Loucy (cell line): ENCODE results near the gene PPP2R3B.
"Not testable (repeated sequence)": the region's sequence is repeated elsewhere in the genome, so short reads cannot be mapped to it uniquely, and the experiment has no call there.

Experiments used
- H2AFZ ChIP-seq: fragments of 200-600 bp; sonication (generic); 2 replicates; pipeline ENCODE4 v1.6.0; 2016; ENCODE audit warnings: antibody characterized with exemption, mild to moderate bottlenecking, low read length, moderate library complexity
- H3F3A ChIP-seq: fragments of 200-600 bp; 2 replicates; pipeline ENCODE4 v1.6.0; 2016; ENCODE audit warnings: antibody characterized with exemption, low read depth, mild to moderate bottlenecking
- H3K27me3 ChIP-seq: fragments of 200-600 bp; sonication (generic); 2 replicates; pipeline ENCODE4 v1.6.1; 2014; ENCODE audit warnings: low read length, mild to moderate bottlenecking; ENCODE audit not compliant: insufficient read depth, poor library complexity, severe bottlenecking
- H3K36me3 ChIP-seq: fragments of 200-600 bp; sonication (generic); 2 replicates; pipeline ENCODE4 v1.6.1; 2016; ENCODE audit warnings: low read length; ENCODE audit not compliant: insufficient read depth
- H3K4me1 ChIP-seq: fragments of 200-600 bp; sonication (generic); 2 replicates; pipeline ENCODE4 v1.5.1; 2014; ENCODE audit warnings: low read length, mild to moderate bottlenecking; ENCODE audit not compliant: insufficient read depth, poor library complexity, severe bottlenecking
- H3K4me2 ChIP-seq: fragments of 200-600 bp; sonication (generic); 2 replicates; pipeline ENCODE4 v1.6.0; 2014; ENCODE audit warnings: antibody characterized with exemption, low read length, low read depth, mild to moderate bottlenecking; ENCODE audit not compliant: poor library complexity, severe bottlenecking
- H3K4me3 ChIP-seq: fragments of 200-600 bp; sonication (generic); 2 replicates; pipeline ENCODE4 v1.5.1; 2014; ENCODE audit warnings: low read length, mild to moderate bottlenecking, mixed read lengths; ENCODE audit not compliant: poor library complexity, severe bottlenecking
- H3K79me2 ChIP-seq: fragments of 200-600 bp; sonication (generic); 2 replicates; pipeline ENCODE4 v1.6.1; 2014; ENCODE audit warnings: low read length; ENCODE audit not compliant: insufficient read depth
- H3K9ac ChIP-seq: fragments of 200-600 bp; sonication (generic); 2 replicates; pipeline ENCODE4 v1.6.0; 2014; ENCODE audit warnings: mild to moderate bottlenecking, low read depth, low read length, moderate library complexity; ENCODE audit not compliant: poor library complexity, severe bottlenecking
- H3K9me2 ChIP-seq: fragments of 200-600 bp; sonication (generic); replicated peaks from 2 replicates; pipeline ENCODE4 v1.6.1; 2016; ENCODE audit warnings: low read depth, low read length, mixed read lengths
- H3K9me3 ChIP-seq: fragments of 200-600 bp; sonication (generic); 2 replicates; pipeline ENCODE4 v1.6.1; 2014; ENCODE audit warnings: mild to moderate bottlenecking, antibody characterized with exemption, low read length, low read depth; ENCODE audit not compliant: insufficient read depth
- H4K20me1 ChIP-seq: fragments of 200-600 bp; sonication (generic); 2 replicates; pipeline ENCODE4 v1.6.0; 2014; ENCODE audit warnings: antibody characterized with exemption, low read length, mild to moderate bottlenecking; ENCODE audit not compliant: insufficient read depth, poor library complexity, severe bottlenecking
- CTCF ChIP-seq: fragments of 200-600 bp; sonication (generic); conservative IDR thresholded peaks from 2 replicates; pipeline ENCODE4 v1.5.1; 2014; ENCODE audit warnings: mild to moderate bottlenecking, antibody characterized with exemption, low read length
- EZH2phosphoT487 ChIP-seq: fragments of 200-600 bp; IDR thresholded peaks from 2 replicates; pipeline ENCODE4 v1.6.1; 2018; ENCODE audit warnings: antibody characterized with exemption, mild to moderate bottlenecking, moderate library complexity, borderline replicate concordance

The PPP2R3B gene

GRCh38 chrX:310621-311155 lies 76.0 kb downstream of the PPP2R3B start:
- Histone ChIP-seq H4K20me1 (no peaks in the 10 kb centered on the region), H3K36me3 (peaks cover 10% of the 10 kb centered on the region; the same call in 1 of the 2 replicates), H3K9me3 (no peaks in the 10 kb centered on the region)

GRCh38 chrX:308821-309520 lies 77.7 kb downstream of the PPP2R3B start:
- no peaks in the 10 kb centered on the region for H4K20me1 ChIP-seq
- no peak overlapping the region for H2AFZ ChIP-seq
- no peaks in the 10 kb centered on the region for H3K4me1 ChIP-seq
- TF ChIP-seq EZH2phosphoT487 (no peak), CTCF (no peak)
- H3K36me3 ChIP-seq = peaks cover 10% of the 10 kb centered on the region; the same call in 1 of the 2 replicates
- H3F3A ChIP-seq = no peaks in the 10 kb centered on the region
- no peak overlapping the region for H3K4me3 ChIP-seq
- no peaks in the 10 kb centered on the region for H3K9me3 ChIP-seq
- no peaks in the 10 kb centered on the region for H3K9me2 ChIP-seq
- H3K9ac ChIP-seq = no peak overlapping the region
- no peaks in the 10 kb centered on the region for H3K79me2 ChIP-seq
- no peaks in the 10 kb centered on the region for H3K27me3 ChIP-seq
- H3K4me2 ChIP-seq = no peak overlapping the region

More at GRCh38 chrX:310621-311155, 76.0 kb downstream of the PPP2R3B start:
- H3F3A ChIP-seq = no peaks in the 10 kb centered on the region
- H2AFZ ChIP-seq = no peak overlapping the region
- TF ChIP-seq CTCF (no peak), EZH2phosphoT487 (no peak)
- no peaks in the 10 kb centered on the region for H3K4me1 ChIP-seq
- no peak overlapping the region for H3K4me2 ChIP-seq
- no peaks in the 10 kb centered on the region for H3K79me2 ChIP-seq
- no peak overlapping the region for H3K4me3 ChIP-seq
- H3K27me3 ChIP-seq = no peaks in the 10 kb centered on the region
- H3K9ac ChIP-seq = no peak overlapping the region
- no peaks in the 10 kb centered on the region for H3K9me2 ChIP-seq

GRCh38 chrX:307261-308111 lies 79.2 kb downstream of the PPP2R3B start:
- H3K9me2 ChIP-seq = no peaks in the 10 kb centered on the region
- TF ChIP-seq EZH2phosphoT487 (no peak), CTCF (no peak)
- H3K9me3 ChIP-seq = no peaks in the 10 kb centered on the region
- peaks cover 8% of the 10 kb centered on the region; the same call in 1 of the 2 replicates for H3K36me3 ChIP-seq
- no peak overlapping the region for H2AFZ ChIP-seq
- H3K4me1 ChIP-seq = no peaks in the 10 kb centered on the region
- no peaks in the 10 kb centered on the region for H3K27me3 ChIP-seq
- no peak overlapping the region for H3K4me2 ChIP-seq
- H3K9ac ChIP-seq = no peak overlapping the region
- no peaks in the 10 kb centered on the region for H3K79me2 ChIP-seq
- no peaks in the 10 kb centered on the region for H3F3A ChIP-seq
- H3K4me3 ChIP-seq = no peak overlapping the region
- no peaks in the 10 kb centered on the region for H4K20me1 ChIP-seq

- not testable (repeated sequence) for H4K20me1 ChIP-seq, H3K36me3 ChIP-seq, H3K9ac ChIP-seq, H3K4me3 ChIP-seq, H3K9me2 ChIP-seq, H3K79me2 ChIP-seq, H3K4me1 ChIP-seq, H3K9me3 ChIP-seq, H3F3A ChIP-seq, H3K27me3 ChIP-seq, H3K4me2 ChIP-seq, H2AFZ ChIP-seq
Measured at GRCh38 chrX:306614-307251, 80.0 kb downstream of the PPP2R3B start.
